Myocyte (in vitro differentiated cells): ENCODE measurements around the gene APOL2. TPM values are rescaled to one million over a fixed set of nuclear protein-coding genes. Genes with fewer than 3 reads are reported as not detected.
A peak's percentile ranks its signal among the peaks of the same experiment; 100 is the strongest.
"Not testable (repeated sequence)": the region's sequence is repeated elsewhere in the genome, so short reads cannot be mapped to it uniquely, and the experiment has no call there.

Experiments
- DNase-seq: peaks from one replicate; pipeline ENCODE4 v3.0.0-alpha.2; 2012; ENCODE audit warnings: low read depth
- polyA plus RNA-seq: library from polyadenylated mRNA; unstranded; fragments of >200 nt; gene quantifications from one replicate; pipeline ENCODE4 v1.2.1, GENCODE V29; 2012; ENCODE audit warnings: missing spikeins
- total RNA-seq: library from RNA; depleted of rRNA; stranded (reverse); fragments of >200 nt; gene quantifications from 2 replicates; pipeline ENCODE4 v1.2.3, GENCODE V29; 2014

APOL2 gene
- total RNA-seq: 31.6 and 33.2 TPM in 2 replicates
- 90.7 TPM for polyA plus RNA-seq

GRCh38 chr22:36239401-36240171 is at the start of gene APOL2:
Gene APOL2 (minus strand): TSS chr22:36239527. CDS start chr22:36233162, 6,365 bp downstream.
- DNase-seq: peak; percentile 94

DNA sequence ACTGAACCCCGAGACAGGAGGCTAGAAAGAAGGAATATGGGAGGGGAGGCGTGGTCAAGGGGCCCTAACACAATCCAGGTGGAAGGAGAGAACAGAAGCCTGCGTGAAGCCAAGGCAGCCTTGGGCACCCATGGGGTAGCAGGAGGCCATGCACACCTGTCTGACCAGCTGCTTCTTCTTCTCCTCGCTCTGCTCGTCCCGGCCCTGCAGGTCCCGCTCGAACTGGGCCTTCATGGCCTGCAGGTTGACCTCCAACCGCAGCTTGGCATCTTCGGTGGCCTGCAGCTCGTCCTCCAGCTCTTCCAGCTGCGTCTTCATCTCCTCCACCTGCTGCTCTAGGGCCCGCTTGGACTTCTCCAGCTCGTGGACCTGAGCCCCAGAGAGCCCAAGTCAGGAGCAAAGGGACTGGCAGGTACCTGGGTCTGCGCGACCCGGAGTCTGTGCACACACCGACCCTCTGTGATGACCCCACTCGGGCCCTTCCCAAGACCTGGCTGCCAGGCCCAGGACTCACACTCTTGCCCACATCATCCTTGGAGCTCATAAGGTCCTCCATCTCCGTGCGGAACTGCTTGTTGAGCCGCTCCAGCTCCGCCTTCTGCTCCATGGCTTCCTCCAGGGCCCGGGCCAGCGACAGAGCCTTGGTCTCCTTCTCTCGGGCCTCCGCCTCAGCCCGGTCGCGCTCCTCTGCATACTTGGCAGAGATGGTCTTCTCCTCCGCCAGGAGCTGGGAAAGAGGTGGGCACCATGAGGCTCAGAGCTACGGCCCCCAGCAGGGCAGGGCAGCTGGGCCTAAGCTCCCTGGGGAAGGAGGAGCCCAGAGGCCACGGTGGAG is 49.5 kb upstream of the APOL2 start:
- DNase-seq: no peak

DNA sequence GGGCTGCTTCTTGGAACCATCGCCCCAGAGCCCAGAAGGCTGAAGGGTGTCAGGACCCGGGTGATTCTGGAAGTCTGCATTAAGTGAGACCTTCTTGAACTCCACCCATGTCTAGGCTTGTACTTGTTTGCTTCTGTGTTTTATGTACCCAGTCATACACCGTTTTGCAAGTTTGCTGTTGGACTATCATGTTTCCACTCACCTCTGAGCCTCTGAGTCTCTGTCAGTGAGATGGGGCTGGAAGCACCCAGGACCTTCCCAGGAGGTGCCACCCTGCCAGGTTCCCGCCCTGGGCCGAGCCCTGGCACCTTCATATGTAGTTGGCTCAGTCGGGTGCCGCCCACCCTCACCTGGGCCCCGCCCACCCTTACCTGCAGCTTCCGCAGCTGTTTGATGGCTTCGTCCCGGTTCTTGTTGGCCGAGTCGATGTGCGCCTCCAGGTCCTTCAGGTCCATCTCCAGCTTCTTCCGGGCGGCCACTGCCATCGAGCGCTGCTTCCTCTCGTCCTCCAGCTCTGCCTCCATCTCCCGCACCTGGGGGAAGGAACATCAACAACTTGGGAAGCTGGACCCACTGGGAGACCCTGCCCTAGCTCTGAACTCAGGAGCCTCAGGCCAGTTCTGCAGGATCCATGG is 48.7 kb upstream of the APOL2 start:
- DNase-seq: no peak

DNA sequence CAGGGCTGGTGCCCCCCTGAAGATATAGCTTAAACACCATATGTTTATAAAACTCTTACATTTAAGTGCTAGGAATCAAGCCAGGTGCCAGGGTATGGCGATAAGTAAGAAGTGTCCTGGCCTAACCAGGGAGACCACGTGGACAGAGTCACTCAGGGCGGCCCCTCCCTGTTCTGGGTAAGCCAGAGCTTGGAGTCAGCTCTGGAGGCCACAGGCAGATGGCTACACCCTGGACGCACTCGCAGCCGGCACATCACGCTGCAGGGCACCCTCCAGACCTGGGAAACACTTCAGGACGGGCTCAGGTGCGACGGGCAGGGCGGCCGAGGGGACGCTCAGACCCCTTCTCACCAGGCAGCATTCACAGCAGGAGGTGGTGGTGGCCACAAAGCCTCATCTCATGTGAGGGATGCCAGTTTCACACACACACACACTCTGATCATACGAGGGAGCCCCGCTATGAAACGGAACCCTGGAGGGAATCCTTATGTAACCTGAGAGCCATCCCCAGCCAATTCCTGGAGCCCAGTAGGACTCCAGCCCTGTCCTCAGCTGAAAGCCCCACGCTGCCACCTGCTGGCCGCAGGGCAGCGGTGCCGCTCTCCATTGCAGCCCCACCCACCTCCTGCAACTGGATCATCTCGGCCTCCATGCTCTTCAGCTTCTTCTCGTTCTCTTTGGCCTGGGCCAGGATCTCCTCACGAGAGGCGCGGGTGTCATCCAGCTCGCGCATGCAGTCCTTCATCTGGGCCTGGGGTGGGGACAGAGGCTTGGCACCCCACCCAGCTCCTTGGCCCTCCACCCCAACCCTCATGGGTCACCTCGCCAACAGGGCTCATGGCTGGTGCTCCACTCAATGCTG is 47.0 kb upstream of the APOL2 start:
- DNase-seq: peak; percentile 68

DNA sequence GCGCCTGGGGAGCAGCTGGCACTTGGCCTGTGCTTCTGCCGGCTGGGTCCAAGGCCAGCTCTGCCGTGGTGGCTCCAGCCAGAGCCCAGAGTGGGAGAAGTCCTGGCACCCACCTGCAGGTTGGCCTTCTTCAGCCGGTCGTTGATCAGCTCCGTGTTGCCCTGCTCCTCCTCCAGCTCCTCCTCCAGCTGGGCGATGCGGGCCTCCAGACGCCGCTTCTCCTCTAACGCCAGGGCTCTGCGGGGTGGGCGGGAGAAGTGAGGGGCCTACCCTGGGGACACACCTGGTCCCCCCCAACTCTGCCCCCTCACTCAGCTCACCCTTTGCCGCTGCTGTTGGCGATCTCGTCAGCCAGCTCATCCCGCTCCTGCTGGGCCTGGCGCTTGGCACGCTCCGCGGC is 46.2 kb upstream of the APOL2 start:
- DNase-seq: no peak

DNA sequence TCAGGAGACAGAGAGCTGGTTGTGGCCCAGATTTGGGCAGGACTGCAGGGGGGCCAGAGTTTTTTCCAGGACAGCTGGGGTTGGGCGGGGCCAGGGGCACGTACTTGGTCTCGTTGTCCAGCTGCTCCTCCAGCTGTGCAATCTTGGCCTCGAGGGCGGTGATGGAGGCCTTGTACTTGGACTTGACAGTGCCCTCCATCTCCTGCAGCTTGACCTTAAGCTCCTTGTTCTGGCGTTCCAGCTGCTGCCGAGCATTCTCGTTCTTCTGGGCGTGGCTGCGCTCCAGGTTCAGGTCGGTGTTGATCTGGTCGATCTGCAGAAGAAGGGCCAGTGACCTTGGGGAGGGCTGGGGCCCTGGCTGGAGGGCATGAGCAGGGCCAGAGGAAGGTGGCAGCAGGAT is 45.7 kb upstream of the APOL2 start:
- DNase-seq: no peak

DNA sequence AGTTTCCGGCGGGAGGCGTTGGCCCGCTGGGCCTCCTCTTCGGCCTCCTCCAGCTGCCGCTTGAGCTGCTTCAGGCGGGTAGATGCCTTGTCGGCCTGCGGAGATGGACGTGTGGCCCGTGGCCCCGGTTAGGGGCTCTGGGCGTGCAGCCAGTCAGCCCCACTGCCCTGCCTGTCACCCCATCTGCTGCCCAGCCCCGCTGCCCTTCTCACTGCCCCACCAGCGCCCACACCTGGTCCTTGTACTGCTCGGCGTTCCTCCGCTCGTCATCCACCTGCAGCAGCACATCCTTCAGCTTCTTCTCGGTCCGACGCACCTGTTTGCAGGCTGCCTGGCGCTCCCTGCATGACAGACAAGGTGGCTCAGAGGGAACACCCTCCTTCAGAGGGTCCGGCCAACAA is 44.8 kb upstream of the APOL2 start:
- no peak for DNase-seq

GRCh38 chr22:36282328-36282831 is 43.1 kb upstream of the APOL2 start:
- DNase-seq: no peak

GRCh38 chr22:36281781-36282327 is 42.5 kb upstream of the APOL2 start:
- no peak for DNase-seq

GRCh38 chr22:36280379-36280778 is 41.1 kb upstream of the APOL2 start:
- DNase-seq: no peak

- no peak for DNase-seq
These were observed 39.9 kb upstream of the APOL2 start for GRCh38 chr22:36279219-36279666.

GRCh38 chr22:36277482-36278291 is 38.4 kb upstream of the APOL2 start:
- peak; percentile 51 for DNase-seq

DNA sequence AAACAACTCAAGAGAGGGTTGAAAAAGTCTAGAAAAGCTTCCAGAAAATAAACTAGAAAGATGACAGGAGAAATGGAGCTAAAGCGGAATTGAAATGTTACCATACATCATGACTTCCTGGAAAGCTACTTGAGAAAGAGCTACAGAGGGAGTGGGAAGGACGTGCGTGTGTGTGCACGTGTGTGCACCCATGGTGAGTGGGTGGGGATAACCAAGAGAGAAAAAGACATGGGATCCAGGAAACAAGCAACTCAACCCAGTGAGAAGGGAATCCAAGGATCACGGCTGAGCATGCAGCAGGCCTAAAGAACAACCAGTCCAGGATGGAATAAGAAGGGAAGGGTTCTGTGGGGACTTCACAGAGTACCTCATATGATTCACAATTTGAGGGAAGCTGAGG is 35.2 kb upstream of the APOL2 start:
- no peak for DNase-seq

DNA sequence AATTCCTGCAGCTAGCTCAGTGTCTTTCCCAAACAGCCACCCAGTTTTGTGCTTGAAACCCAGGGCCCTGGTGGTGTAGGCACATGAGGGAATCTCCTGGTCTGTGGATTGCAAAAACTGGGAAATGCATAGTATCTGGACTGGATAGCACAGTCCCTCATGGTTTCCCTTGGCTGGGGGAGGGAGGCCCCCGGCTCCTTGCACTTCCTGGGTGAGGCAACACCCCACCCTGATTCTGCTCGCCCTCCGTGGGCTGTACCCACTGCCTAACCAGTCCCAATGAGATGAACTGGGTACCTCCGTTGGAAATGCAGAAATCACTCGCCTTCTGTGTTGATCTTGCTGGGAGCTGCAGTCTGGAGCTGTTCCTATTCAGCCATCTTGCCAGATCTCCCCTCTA is 32.6 kb upstream of the APOL2 start:
- DNase-seq: not testable (repeated sequence)

GRCh38 chr22:36271231-36271630 is 31.9 kb upstream of the APOL2 start:
- DNase-seq: not testable (repeated sequence)

DNA sequence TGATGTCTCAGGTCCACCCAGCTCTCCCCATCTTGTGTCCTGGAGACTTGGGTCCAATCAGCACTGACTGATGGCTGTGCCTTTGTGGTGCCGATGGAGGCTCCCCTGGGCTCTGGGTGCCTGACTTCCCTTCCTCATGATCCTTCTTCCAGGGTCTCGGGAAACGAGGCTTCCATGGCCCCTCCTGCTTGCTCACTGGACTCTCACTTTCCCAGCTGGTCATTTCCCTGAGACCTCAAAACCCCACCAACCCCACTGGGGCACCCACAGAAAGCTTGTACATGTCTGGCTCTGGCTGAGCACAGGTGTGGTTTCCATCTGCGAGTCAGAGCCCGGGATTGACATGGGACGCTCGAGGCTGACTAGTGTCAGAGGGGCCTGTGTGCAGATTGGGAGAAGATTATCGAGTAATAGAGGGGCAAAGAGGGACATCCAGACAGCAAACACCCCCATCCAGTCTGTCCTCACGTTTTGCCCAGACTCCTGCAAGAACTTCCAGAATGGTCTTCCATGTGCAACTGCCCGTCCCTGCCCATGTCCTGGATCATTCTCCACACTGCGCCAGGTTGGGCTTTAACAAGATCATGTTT is 28.7 kb upstream of the APOL2 start:
- DNase-seq: no peak

DNA sequence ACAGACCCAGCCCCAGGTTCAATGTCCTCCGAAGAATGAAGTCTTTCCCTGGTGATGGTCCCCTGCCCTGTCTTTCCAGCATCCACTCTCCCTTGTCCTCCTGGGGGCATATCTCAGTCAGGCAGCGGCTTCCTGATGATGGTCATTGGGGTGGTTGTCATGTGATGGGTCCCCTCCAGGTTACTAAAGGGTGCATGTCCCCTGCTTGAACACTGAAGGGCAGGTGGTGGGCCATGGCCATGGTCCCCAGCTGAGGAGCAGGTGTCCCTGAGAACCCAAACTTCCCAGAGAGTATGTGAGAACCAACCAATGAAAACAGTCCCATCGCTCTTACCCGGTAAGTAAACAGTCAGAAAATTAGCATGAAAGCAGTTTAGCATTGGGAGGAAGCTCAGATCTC is 27.7 kb upstream of the APOL2 start:
- no peak for DNase-seq

DNA sequence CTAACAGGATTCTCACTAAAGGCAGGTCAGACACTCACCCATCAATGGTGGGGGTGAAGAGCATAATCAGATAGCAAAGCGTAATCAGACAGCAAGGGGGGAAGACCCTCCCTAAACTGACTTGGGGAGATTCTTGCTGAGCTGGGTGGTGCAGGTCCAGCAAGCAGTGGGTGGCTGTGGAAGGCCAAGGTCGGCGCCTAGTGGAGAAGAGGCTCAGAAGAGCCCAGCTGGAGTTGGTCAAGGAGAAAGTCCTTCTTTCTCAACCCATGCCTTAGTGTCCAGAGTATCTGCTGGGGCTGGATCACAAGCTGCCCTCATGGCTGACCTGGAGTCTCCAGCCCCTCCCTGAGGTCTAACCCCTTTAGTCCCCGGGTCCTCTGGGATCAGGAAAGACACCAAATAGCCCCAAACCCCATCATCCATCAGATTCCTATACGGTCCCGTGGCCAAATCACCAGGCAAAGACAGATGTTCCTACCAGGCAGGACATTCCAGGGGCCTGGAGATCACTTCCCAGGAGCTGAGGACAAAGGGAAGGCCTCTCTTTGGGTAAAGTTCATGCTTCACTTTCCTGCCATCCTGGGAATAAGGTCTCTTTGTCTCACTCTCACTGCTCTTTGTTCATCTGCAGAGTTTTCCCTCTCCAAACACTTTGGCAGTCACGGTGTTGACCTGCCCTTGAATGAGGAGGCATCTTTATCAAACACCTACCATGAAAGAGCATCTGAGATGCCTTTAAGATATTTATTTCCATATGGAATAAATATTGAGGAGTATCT is 24.7 kb upstream of the APOL2 start:
- DNase-seq: not testable (repeated sequence)
